MM.1S (cell line): Measurements from ENCODE around the gene TACC2.

Experiments
- DNase-seq: peaks from one replicate; pipeline ENCODE4 v3.0.0-alpha.2; 2015
- H2AFZ ChIP-seq: fragments of 300-600 bp; sonication (generic); 2 replicates; pipeline ENCODE4 v1.6.0; 2016; ENCODE audit warnings: antibody characterized with exemption, low read length
- H3F3A ChIP-seq: fragments of 300-600 bp; sonication (generic); 2 replicates; pipeline ENCODE4 v1.6.1; 2016; ENCODE audit warnings: mild to moderate bottlenecking, antibody characterized with exemption, low read length, moderate library complexity, mixed read lengths; ENCODE audit not compliant: insufficient read depth
- H3K27ac ChIP-seq: fragments of 300-600 bp; sonication (generic); 2 replicates; pipeline ENCODE4 v1.5.1; 2016; ENCODE audit warnings: mild to moderate bottlenecking, low read length
- H3K27me3 ChIP-seq: fragments of 300-600 bp; sonication (generic); replicated peaks from 2 replicates; pipeline ENCODE4 v1.6.0; 2016; ENCODE audit warnings: low read length; ENCODE audit not compliant: insufficient read depth
- H3K36me3 ChIP-seq: fragments of 300-600 bp; sonication (generic); replicated peaks from 2 replicates; pipeline ENCODE4 v1.6.1; 2016; ENCODE audit warnings: mild to moderate bottlenecking, low read length, mixed read lengths; ENCODE audit not compliant: insufficient read depth
- H3K4me1 ChIP-seq: fragments of 300-600 bp; sonication (generic); 2 replicates; pipeline ENCODE4 v1.6.1; 2016; ENCODE audit warnings: low read length, mixed read lengths
- H3K4me2 ChIP-seq: fragments of 300-600 bp; sonication (generic); 2 replicates; pipeline ENCODE4 v1.6.0; 2016; ENCODE audit warnings: low read depth, low read length
- H3K4me3 ChIP-seq: fragments of 300-600 bp; sonication (generic); 2 replicates; pipeline ENCODE4 v1.5.1; 2016; ENCODE audit warnings: low read length, mixed read lengths
- H3K79me2 ChIP-seq: fragments of 300-600 bp; sonication (generic); 2 replicates; pipeline ENCODE4 v1.6.1; 2016; ENCODE audit warnings: mixed run types, low read length, mixed read lengths
- H3K9ac ChIP-seq: fragments of 300-600 bp; sonication (generic); 2 replicates; pipeline ENCODE4 v1.6.1; 2016; ENCODE audit warnings: low read length, mixed read lengths
- H3K9me2 ChIP-seq: fragments of 300-600 bp; sonication (generic); replicated peaks from 2 replicates; pipeline ENCODE4 v1.6.1; 2016; ENCODE audit warnings: mild to moderate bottlenecking, low read length, mixed read lengths; ENCODE audit not compliant: insufficient read depth
- H3K9me3 ChIP-seq: fragments of 300-600 bp; sonication (generic); replicated peaks from 2 replicates; pipeline ENCODE4 v1.6.1; 2016; ENCODE audit warnings: mild to moderate bottlenecking, low read length, mixed read lengths; ENCODE audit not compliant: insufficient read depth
- H4K20me1 ChIP-seq: fragments of 300-600 bp; sonication (generic); 2 replicates; pipeline ENCODE4 v1.6.1; 2016; ENCODE audit warnings: mild to moderate bottlenecking, low read length, moderate library complexity, mixed read lengths; ENCODE audit not compliant: insufficient read depth
- EZH2 ChIP-seq: fragments of 300-600 bp; sonication (generic); optimal IDR thresholded peaks from 2 replicates; pipeline ENCODE3; 2017; ENCODE audit warnings: low read depth, mild to moderate bottlenecking, antibody characterized with exemption, low read length, mixed read lengths
- EZH2phosphoT487 ChIP-seq: fragments of 300-600 bp; sonication (generic); IDR thresholded peaks from 2 replicates; pipeline ENCODE4 v1.6.1; 2018; ENCODE audit warnings: antibody characterized with exemption, low read length
- TF ChIP-seq, protein P1 (sequence below): fragments of 300-600 bp; sonication (generic); IDR thresholded peaks from 2 replicates; pipeline ENCODE4 v1.5.1; 2016; ENCODE audit warnings: antibody characterized with exemption, low read length, mixed read lengths

TACC2 gene, protein sequence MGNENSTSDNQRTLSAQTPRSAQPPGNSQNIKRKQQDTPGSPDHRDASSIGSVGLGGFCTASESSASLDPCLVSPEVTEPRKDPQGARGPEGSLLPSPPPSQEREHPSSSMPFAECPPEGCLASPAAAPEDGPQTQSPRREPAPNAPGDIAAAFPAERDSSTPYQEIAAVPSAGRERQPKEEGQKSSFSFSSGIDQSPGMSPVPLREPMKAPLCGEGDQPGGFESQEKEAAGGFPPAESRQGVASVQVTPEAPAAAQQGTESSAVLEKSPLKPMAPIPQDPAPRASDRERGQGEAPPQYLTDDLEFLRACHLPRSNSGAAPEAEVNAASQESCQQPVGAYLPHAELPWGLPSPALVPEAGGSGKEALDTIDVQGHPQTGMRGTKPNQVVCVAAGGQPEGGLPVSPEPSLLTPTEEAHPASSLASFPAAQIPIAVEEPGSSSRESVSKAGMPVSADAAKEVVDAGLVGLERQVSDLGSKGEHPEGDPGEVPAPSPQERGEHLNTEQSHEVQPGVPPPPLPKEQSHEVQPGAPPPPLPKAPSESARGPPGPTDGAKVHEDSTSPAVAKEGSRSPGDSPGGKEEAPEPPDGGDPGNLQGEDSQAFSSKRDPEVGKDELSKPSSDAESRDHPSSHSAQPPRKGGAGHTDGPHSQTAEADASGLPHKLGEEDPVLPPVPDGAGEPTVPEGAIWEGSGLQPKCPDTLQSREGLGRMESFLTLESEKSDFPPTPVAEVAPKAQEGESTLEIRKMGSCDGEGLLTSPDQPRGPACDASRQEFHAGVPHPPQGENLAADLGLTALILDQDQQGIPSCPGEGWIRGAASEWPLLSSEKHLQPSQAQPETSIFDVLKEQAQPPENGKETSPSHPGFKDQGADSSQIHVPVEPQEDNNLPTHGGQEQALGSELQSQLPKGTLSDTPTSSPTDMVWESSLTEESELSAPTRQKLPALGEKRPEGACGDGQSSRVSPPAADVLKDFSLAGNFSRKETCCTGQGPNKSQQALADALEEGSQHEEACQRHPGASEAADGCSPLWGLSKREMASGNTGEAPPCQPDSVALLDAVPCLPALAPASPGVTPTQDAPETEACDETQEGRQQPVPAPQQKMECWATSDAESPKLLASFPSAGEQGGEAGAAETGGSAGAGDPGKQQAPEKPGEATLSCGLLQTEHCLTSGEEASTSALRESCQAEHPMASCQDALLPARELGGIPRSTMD (N-terminal part only)

GRCh38 chr10:121988361-121989324 lies at the start of gene TACC2:
Gene TACC2, plus strand, starts transcription at chr10:121989163. Its CDS starts 32,819 bp downstream, at chr10:122021982.
- no peak within 1 kb of the TSS for H3K9ac ChIP-seq
- DNase-seq: no peak
- H3K4me1 ChIP-seq: no peaks in the 10 kb centered on the region
- no peaks in the 10 kb centered on the region for H3K36me3 ChIP-seq
- H3K79me2 ChIP-seq: no peaks in the 10 kb centered on the region
- no peaks in the 10 kb centered on the region for H4K20me1 ChIP-seq
- no peak within 1 kb of the TSS for H3K27ac ChIP-seq
- no peaks in the 10 kb centered on the region for H3K9me2 ChIP-seq
- H3K4me3 ChIP-seq: no peak within 1 kb of the TSS
- no peaks in the 10 kb centered on the region for H3F3A ChIP-seq
- no peaks in the 10 kb centered on the region for H3K27me3 ChIP-seq
- no peaks in the 10 kb centered on the region for H3K9me3 ChIP-seq
- H3K4me2 ChIP-seq: peak within 1 kb of the TSS; percentile 52; the same call in 1 of the 2 replicates
- no peak within 1 kb of the TSS for H2AFZ ChIP-seq
- TF ChIP-seq EZH2: no peak
- TF ChIP-seq, protein P1, sequence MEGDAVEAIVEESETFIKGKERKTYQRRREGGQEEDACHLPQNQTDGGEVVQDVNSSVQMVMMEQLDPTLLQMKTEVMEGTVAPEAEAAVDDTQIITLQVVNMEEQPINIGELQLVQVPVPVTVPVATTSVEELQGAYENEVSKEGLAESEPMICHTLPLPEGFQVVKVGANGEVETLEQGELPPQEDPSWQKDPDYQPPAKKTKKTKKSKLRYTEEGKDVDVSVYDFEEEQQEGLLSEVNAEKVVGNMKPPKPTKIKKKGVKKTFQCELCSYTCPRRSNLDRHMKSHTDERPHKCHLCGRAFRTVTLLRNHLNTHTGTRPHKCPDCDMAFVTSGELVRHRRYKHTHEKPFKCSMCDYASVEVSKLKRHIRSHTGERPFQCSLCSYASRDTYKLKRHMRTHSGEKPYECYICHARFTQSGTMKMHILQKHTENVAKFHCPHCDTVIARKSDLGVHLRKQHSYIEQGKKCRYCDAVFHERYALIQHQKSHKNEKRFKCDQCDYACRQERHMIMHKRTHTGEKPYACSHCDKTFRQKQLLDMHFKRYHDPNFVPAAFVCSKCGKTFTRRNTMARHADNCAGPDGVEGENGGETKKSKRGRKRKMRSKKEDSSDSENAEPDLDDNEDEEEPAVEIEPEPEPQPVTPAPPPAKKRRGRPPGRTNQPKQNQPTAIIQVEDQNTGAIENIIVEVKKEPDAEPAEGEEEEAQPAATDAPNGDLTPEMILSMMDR: no peak
- no peak for TF ChIP-seq EZH2phosphoT487

DNA sequence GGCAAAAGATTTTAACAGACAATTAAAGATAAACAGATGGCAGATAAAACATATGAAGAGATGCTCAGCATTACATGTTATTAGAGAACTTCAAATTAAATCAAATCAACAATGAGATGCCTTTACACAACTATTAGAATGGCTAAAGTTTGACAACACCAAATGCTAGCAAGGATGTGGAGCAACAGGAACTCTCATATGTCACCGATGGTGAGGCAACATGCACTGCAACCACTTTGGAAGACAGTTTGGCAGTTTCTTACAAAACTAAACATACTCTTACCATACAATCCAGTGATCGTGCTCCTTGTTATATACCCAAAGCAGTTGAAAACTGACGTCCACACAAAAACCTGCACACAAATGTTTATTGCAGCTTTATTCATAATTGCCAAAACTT lies 47.4 kb upstream of the TACC2 start:
- H3K27me3 ChIP-seq: no peaks in the 10 kb centered on the region
- no peaks in the 10 kb centered on the region for H3K9me3 ChIP-seq
- no peaks in the 10 kb centered on the region for H4K20me1 ChIP-seq
- TF ChIP-seq, protein P1: no peak
- TF ChIP-seq EZH2 (no peak), EZH2phosphoT487 (no peak)
- H3K79me2 ChIP-seq: no peaks in the 10 kb centered on the region
- H3K4me2 ChIP-seq: no peak overlapping the region
- H3K4me1 ChIP-seq: no peaks in the 10 kb centered on the region
- H3K36me3 ChIP-seq: no peaks in the 10 kb centered on the region
- no peak for DNase-seq
- H3F3A ChIP-seq: no peaks in the 10 kb centered on the region
- no peak overlapping the region for H3K4me3 ChIP-seq
- no peak overlapping the region for H3K27ac ChIP-seq
- no peaks in the 10 kb centered on the region for H3K9me2 ChIP-seq
- no peak overlapping the region for H3K9ac ChIP-seq
- H2AFZ ChIP-seq: no peak overlapping the region
